MCF 10A (cell line): ENCODE measurements around the gene RBM22. TPM values are rescaled to one million over a fixed set of nuclear protein-coding genes. Genes with fewer than 3 reads are reported as not detected.

Source experiments
- BruUV-seq: library from RNA; stranded (reverse); fragments of 400-500 nt; replicated peaks from 2 replicates; lab custom pipeline; 2021; lab: Mats Ljungman, UMichigan
- CTCF ChIA-PET: fragments of 300-600 bp; sonication (Branson Sonifier 250); formaldehyde crosslinking; extraction: SDS; loops from one replicate; lab custom pipeline; 2021; ENCODE audit warnings: antibody characterized with exemption, inconsistent platforms; lab: Yijun Ruan, JAX
- POLR2A ChIA-PET: fragments of 300-600, 350-650 bp; sonication (Branson Sonifier 250); formaldehyde crosslinking; extraction: SDS; loops from one replicate; lab custom pipeline; 2020; ENCODE audit warnings: antibody characterized with exemption, inconsistent platforms; lab: Yijun Ruan, JAX
- DNase-seq: peaks from one replicate; pipeline ENCODE4 v3.0.0-alpha.2; 2018; ENCODE audit not compliant: unreplicated experiment
- H3K27ac Mint-ChIP-seq: one replicate; pipeline ENCODE4 v1.8.0; 2022; ENCODE audit warnings: mild to moderate bottlenecking, low read depth, mixed read lengths; ENCODE audit not compliant: unreplicated experiment
- H3K27me3 Mint-ChIP-seq: one replicate; pipeline ENCODE4 v1.8.0; 2022; ENCODE audit warnings: mixed read lengths; ENCODE audit not compliant: insufficient read depth, unreplicated experiment
- H3K36me3 Mint-ChIP-seq: one replicate; pipeline ENCODE4 v1.8.0; 2022; ENCODE audit warnings: mild to moderate bottlenecking, moderate library complexity, mixed read lengths; ENCODE audit not compliant: insufficient read depth, unreplicated experiment
- H3K4me1 Mint-ChIP-seq: one replicate; pipeline ENCODE4 v1.8.0; 2022; ENCODE audit warnings: mixed read lengths; ENCODE audit not compliant: insufficient read depth, unreplicated experiment
- H3K4me3 Mint-ChIP-seq: one replicate; pipeline ENCODE4 v1.8.0; 2022; ENCODE audit warnings: mild to moderate bottlenecking, moderate library complexity, mixed read lengths; ENCODE audit not compliant: unreplicated experiment
- H3K9me3 Mint-ChIP-seq: one replicate; pipeline ENCODE4 v1.8.0; 2022; ENCODE audit warnings: mixed read lengths; ENCODE audit not compliant: unreplicated experiment
- CTCF ChIP-seq: fragments of 200-600 bp; IDR thresholded peaks from one replicate; pipeline ENCODE4 v1.8.0; 2022; ENCODE audit warnings: antibody characterized with exemption, mild to moderate bottlenecking; ENCODE audit not compliant: unreplicated experiment
- intact Hi-C: fragments of 100-400 bp; cut with micrococcal nuclease; formaldehyde crosslinking; loops from 2 replicates; pipeline ENCODE4 v1.14.1; 2022
- total RNA-seq: library from RNA; stranded (reverse); gene quantifications from 2 replicates; pipeline ENCODE4 v1.2.3, GENCODE V29; 2022

Gene RBM22
- total RNA-seq, 1 experiment from 2014 or later: 66.0 TPM

- peaks cover 26% of the 10 kb centered on the region for H3K36me3 Mint-ChIP-seq
- peaks cover 18% of the 10 kb centered on the region for H3K4me1 Mint-ChIP-seq
- H3K27me3 Mint-ChIP-seq: no peaks in the 10 kb centered on the region
- CTCF ChIA-PET: interaction anchor here (0.6 to 13.6 kb wide), 23 partner anchors 8 to 1091 kb away, joined by 3 to 429 read pairs (median 4); partner anchors contain the start of genes RBM22 and SYNPO
- BruUV-seq: no TSS peak
- TF ChIP-seq CTCF: no peak
- no peak overlapping the region for H3K4me3 Mint-ChIP-seq
- intact Hi-C loops: no loop called here
- H3K27ac Mint-ChIP-seq: no peak overlapping the region
- H3K9me3 Mint-ChIP-seq: no peaks in the 10 kb centered on the region
- POLR2A ChIA-PET: interaction anchor here (0.8 to 3.0 kb wide), 5 partner anchors 10 to 104 kb away, joined by 3 to 21 read pairs (median 4); partner anchors contain the start of gene SYNPO
- no peak for DNase-seq
Measured at GRCh38 chr5:150653762-150654556, 46.9 kb downstream of the RBM22 start.

DNA sequence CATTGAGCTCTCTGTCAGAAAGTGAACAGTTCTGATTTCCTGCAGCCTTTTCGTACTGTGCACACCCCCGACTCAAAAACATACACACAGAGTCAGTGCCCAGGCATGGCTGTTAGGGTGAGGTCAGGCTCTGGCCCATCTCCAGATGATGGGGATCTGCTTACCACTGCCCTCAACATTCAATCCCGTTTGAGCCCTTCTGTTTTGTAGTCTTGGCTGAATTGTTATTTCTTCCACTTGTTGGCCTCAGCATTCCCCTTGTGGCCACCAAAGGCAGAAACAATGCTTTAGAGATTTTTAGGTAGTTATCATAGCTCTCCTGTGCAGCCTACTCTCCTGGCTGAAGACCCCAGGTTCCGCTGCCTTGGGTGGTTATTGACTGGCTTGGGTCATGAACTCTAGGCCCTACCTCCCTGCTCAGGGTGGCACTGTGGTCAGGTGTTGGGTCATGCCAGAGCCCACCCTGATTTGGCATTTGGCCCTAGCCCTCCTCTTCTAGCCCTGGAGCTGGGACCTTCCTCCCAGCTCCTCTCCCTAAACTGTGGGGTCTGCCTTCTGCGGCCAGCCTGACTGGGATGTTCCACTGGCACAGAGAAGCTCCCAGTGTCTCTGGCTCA is 47.6 kb downstream of the RBM22 start:
- Mint-ChIP-seq H3K27ac (no peak overlapping the region), H3K4me1 (peaks cover 18% of the 10 kb centered on the region), H3K4me3 (no peak overlapping the region), H3K36me3 (peaks cover 33% of the 10 kb centered on the region), H3K9me3 (no peaks in the 10 kb centered on the region), H3K27me3 (no peaks in the 10 kb centered on the region)
- intact Hi-C loops: no loop called here
- no peak for DNase-seq
- BruUV-seq: no TSS peak
- ChIA-PET POLR2A (interaction anchor here (0.6 to 3.0 kb wide), 6 partner anchors 10 to 138 kb away, joined by 3 to 21 read pairs (median 4); partner anchors contain the start of gene SYNPO), CTCF (interaction anchor here (0.6 to 13.6 kb wide), 19 partner anchors 9 to 201 kb away, joined by 3 to 429 read pairs (median 3); partner anchors contain the start of genes RBM22 and SYNPO)
- peak; percentile 23 for TF ChIP-seq CTCF

DNA sequence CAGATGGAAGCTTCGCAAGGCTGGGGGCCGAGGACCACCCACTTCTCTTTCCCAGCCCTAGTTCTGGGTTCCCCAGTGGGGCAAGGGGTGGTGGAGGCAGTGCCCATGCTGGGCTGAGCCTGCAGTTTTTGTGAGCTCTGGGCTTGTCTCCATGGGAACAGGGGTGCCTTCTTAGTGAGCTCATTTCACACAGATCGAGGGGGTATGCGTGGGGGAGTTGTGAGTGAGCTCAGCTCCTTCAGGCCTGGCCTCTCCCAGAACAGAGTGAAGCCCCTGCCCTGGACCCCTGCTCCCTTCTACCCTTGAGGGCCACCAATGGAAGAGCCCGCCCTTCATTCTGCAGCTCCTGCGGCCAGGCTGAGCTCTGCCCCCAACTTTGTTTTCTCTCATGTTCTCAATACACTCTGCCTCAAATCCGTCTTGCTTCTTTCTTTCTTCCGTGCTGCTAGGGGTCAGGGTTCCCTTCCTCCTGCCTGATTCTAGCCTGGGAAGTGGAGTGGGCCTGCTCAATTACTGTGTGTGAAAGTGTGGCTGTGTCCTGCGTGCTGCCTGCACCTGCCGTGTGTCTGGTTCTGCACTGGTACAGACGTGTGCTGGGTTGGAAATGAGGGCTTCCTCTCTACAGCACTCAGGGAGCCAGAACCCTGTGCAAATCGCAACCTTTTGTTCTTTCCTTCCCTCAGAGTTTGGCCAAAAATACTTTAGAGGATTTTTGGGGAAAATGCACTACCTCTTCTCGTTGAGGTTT is 48.8 kb downstream of the RBM22 start:
- Mint-ChIP-seq H3K27ac (no peak overlapping the region), H3K36me3 (peaks cover 38% of the 10 kb centered on the region), H3K4me1 (peaks cover 22% of the 10 kb centered on the region), H3K4me3 (no peak overlapping the region), H3K9me3 (no peaks in the 10 kb centered on the region), H3K27me3 (no peaks in the 10 kb centered on the region)
- DNase-seq: no peak
- no TSS peak for BruUV-seq
- ChIA-PET POLR2A (interaction anchor here (0.6 to 3.0 kb wide), 4 partner anchors 8 to 127 kb away, joined by 4 to 21 read pairs (median 4); partner anchors contain the start of gene SMIM3), CTCF (interaction anchor here (0.6 to 13.6 kb wide), 10 partner anchors 8 to 212 kb away, joined by 3 to 429 read pairs (median 3); partner anchors contain the start of genes IRGM and SYNPO)
- no peak for TF ChIP-seq CTCF
- intact Hi-C loops: no loop called here
